Measurements from ENCODE around the gene DLGAP1.

DNA sequence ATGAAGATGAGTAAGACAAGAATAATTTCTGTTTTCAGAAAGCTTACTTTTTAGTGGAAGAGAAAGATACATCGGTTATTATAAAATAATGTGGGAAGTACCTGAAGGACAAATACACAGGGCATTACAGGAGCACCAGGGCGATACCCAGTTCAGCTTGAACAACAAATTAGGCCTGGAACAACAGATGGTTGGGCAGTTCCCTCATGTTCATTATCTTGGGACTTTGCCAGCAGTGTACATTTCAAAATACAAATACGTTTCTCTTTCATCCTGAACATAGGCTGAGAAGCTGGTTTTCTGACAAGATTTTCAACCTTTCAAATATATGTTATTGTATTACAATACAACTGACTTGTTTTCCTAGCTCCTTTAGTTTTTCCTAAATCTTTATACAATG lies 925.5 kb downstream of the DLGAP1 start:
- TF ChIP-seq, protein P1, sequence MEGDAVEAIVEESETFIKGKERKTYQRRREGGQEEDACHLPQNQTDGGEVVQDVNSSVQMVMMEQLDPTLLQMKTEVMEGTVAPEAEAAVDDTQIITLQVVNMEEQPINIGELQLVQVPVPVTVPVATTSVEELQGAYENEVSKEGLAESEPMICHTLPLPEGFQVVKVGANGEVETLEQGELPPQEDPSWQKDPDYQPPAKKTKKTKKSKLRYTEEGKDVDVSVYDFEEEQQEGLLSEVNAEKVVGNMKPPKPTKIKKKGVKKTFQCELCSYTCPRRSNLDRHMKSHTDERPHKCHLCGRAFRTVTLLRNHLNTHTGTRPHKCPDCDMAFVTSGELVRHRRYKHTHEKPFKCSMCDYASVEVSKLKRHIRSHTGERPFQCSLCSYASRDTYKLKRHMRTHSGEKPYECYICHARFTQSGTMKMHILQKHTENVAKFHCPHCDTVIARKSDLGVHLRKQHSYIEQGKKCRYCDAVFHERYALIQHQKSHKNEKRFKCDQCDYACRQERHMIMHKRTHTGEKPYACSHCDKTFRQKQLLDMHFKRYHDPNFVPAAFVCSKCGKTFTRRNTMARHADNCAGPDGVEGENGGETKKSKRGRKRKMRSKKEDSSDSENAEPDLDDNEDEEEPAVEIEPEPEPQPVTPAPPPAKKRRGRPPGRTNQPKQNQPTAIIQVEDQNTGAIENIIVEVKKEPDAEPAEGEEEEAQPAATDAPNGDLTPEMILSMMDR (tag by site-specific recombination; IDR thresholded peaks at IDR 0.05) = no peak
- TF ChIP-seq ZBTB48 (tag by site-specific recombination; IDR thresholded peaks at IDR 0.05) = no peak
- no peak for TF ChIP-seq IKZF3 (tag by site-specific recombination; IDR thresholded peaks at IDR 0.05)
- TF ChIP-seq, protein P2, sequence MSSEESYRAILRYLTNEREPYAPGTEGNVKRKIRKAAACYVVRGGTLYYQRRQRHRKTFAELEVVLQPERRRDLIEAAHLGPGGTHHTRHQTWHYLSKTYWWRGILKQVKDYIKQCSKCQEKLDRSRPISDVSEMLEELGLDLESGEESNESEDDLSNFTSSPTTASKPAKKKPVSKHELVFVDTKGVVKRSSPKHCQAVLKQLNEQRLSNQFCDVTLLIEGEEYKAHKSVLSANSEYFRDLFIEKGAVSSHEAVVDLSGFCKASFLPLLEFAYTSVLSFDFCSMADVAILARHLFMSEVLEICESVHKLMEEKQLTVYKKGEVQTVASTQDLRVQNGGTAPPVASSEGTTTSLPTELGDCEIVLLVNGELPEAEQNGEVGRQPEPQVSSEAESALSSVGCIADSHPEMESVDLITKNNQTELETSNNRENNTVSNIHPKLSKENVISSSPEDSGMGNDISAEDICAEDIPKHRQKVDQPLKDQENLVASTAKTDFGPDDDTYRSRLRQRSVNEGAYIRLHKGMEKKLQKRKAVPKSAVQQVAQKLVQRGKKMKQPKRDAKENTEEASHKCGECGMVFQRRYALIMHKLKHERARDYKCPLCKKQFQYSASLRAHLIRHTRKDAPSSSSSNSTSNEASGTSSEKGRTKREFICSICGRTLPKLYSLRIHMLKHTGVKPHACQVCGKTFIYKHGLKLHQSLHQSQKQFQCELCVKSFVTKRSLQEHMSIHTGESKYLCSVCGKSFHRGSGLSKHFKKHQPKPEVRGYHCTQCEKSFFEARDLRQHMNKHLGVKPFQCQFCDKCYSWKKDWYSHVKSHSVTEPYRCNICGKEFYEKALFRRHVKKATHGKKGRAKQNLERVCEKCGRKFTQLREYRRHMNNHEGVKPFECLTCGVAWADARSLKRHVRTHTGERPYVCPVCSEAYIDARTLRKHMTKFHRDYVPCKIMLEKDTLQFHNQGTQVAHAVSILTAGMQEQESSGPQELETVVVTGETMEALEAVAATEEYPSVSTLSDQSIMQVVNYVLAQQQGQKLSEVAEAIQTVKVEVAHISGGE (tag by site-specific recombination; conservative IDR thresholded peaks at IDR 0.05; ENCODE audit: low read depth) = no peak
- TF ChIP-seq, protein P3, sequence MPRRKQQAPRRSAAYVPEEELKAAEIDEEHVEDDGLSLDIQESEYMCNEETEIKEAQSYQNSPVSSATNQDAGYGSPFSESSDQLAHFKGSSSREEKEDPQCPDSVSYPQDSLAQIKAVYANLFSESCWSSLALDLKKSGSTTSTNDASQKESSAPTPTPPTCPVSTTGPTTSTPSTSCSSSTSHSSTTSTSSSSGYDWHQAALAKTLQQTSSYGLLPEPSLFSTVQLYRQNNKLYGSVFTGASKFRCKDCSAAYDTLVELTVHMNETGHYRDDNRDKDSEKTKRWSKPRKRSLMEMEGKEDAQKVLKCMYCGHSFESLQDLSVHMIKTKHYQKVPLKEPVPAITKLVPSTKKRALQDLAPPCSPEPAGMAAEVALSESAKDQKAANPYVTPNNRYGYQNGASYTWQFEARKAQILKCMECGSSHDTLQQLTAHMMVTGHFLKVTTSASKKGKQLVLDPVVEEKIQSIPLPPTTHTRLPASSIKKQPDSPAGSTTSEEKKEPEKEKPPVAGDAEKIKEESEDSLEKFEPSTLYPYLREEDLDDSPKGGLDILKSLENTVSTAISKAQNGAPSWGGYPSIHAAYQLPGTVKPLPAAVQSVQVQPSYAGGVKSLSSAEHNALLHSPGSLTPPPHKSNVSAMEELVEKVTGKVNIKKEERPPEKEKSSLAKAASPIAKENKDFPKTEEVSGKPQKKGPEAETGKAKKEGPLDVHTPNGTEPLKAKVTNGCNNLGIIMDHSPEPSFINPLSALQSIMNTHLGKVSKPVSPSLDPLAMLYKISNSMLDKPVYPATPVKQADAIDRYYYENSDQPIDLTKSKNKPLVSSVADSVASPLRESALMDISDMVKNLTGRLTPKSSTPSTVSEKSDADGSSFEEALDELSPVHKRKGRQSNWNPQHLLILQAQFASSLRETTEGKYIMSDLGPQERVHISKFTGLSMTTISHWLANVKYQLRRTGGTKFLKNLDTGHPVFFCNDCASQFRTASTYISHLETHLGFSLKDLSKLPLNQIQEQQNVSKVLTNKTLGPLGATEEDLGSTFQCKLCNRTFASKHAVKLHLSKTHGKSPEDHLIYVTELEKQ (tag by site-specific recombination; IDR thresholded peaks at IDR 0.05; ENCODE audit: borderline replicate concordance) = no peak
- no peak for TF ChIP-seq ZNF146 (tag by site-specific recombination; IDR thresholded peaks at IDR 0.05)
- TF ChIP-seq TCF7L2 (IDR thresholded peaks at IDR 0.05; ENCODE audit: borderline replicate concordance, low read depth, low read length) = no peak
- no peak for TF ChIP-seq ZNF514 (tag by site-specific recombination; IDR thresholded peaks at IDR 0.05)
- TF ChIP-seq, protein P4, sequence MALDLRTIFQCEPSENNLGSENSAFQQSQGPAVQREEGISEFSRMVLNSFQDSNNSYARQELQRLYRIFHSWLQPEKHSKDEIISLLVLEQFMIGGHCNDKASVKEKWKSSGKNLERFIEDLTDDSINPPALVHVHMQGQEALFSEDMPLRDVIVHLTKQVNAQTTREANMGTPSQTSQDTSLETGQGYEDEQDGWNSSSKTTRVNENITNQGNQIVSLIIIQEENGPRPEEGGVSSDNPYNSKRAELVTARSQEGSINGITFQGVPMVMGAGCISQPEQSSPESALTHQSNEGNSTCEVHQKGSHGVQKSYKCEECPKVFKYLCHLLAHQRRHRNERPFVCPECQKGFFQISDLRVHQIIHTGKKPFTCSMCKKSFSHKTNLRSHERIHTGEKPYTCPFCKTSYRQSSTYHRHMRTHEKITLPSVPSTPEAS (tag by site-specific recombination; IDR thresholded peaks at IDR 0.05) = no peak
- TF ChIP-seq FEZF1 (tag by site-specific recombination; IDR thresholded peaks at IDR 0.05) = no peak
- TF ChIP-seq, protein P5, sequence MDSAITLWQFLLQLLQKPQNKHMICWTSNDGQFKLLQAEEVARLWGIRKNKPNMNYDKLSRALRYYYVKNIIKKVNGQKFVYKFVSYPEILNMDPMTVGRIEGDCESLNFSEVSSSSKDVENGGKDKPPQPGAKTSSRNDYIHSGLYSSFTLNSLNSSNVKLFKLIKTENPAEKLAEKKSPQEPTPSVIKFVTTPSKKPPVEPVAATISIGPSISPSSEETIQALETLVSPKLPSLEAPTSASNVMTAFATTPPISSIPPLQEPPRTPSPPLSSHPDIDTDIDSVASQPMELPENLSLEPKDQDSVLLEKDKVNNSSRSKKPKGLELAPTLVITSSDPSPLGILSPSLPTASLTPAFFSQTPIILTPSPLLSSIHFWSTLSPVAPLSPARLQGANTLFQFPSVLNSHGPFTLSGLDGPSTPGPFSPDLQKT (IDR thresholded peaks at IDR 0.05; ENCODE audit: borderline replicate concordance, low read depth, low read length) = no peak
